NCI-H1436 treated with DMSO at 0.1 percent for 48 hours (cell line): Measurements from ENCODE around the gene TAF4B.

ENCODE experiments used
- DNase-seq: peaks from one replicate; lab custom pipeline; 2025; lab: John Stamatoyannopoulos, UW

The TAF4B gene

GRCh38 chr18:26386002-26386401 lies 159.8 kb downstream of the TAF4B start:
- DNase-seq = no peak

GRCh38 chr18:26386441-26386840 lies 160.2 kb downstream of the TAF4B start:
- no peak for DNase-seq

- no peak for DNase-seq
Observed at GRCh38 chr18:26394047-26394654, 167.9 kb downstream of the TAF4B start.

- no peak for DNase-seq
Observed at GRCh38 chr18:26397019-26397418, 170.8 kb downstream of the TAF4B start.

- DNase-seq = no peak
Observed at GRCh38 chr18:26403491-26403890, 177.2 kb downstream of the TAF4B start.

- DNase-seq = no peak
Observed at GRCh38 chr18:26405190-26405801, 179.1 kb downstream of the TAF4B start.

- DNase-seq = no peak
Observed at GRCh38 chr18:26406324-26406723, 180.1 kb downstream of the TAF4B start.

- DNase-seq = no peak
Observed at GRCh38 chr18:26406854-26407517, 180.7 kb downstream of the TAF4B start.

- no peak for DNase-seq
Observed at GRCh38 chr18:26407736-26408601, 181.7 kb downstream of the TAF4B start.

- DNase-seq = no peak
Observed at GRCh38 chr18:26409091-26409490, 182.8 kb downstream of the TAF4B start.

- no peak for DNase-seq
Observed at GRCh38 chr18:26414901-26415440, 188.7 kb downstream of the TAF4B start.

- DNase-seq = no peak
Observed at GRCh38 chr18:26415631-26416030, 189.4 kb downstream of the TAF4B start.

GRCh38 chr18:26416652-26417150 lies 190.5 kb downstream of the TAF4B start:
- DNase-seq = no peak

GRCh38 chr18:26417190-26417589 lies 190.9 kb downstream of the TAF4B start:
- no peak for DNase-seq

GRCh38 chr18:26418225-26418624 lies 192.0 kb downstream of the TAF4B start:
- no peak for DNase-seq

- no peak for DNase-seq
Observed at GRCh38 chr18:26419746-26420145, 193.5 kb downstream of the TAF4B start.

GRCh38 chr18:26421503-26421902 lies 195.3 kb downstream of the TAF4B start:
- no peak for DNase-seq

GRCh38 chr18:26421931-26422330 lies 195.7 kb downstream of the TAF4B start:
- no peak for DNase-seq

- DNase-seq = no peak
Observed at GRCh38 chr18:26422472-26423162, 196.4 kb downstream of the TAF4B start.

- no peak for DNase-seq
Observed at GRCh38 chr18:26424428-26425147, 198.3 kb downstream of the TAF4B start.

GRCh38 chr18:26425148-26425531 lies 198.9 kb downstream of the TAF4B start:
- no peak for DNase-seq
